Esophagus muscularis mucosa (tissue), 4 donors: ENCODE measurements around the gene HPF1. TPM values are rescaled to one million over a fixed set of nuclear protein-coding genes. Genes with fewer than 3 reads are reported as not detected.

Experiments used
- DNase-seq: peaks from one replicate; pipeline ENCODE4 v3.0.0-alpha.2; 2017; ENCODE audit errors: extremely low spot score
- H3K27ac ChIP-seq, 4 donors: fragments of 200-600 bp; sonication (generic); replicated peaks in 1 of 4; 1 replicate in 3 of 4; 2 replicates in 1 of 4; pipeline ENCODE4 v1.5.1; 2016 to 2019; ENCODE audit warnings: mild to moderate bottlenecking in 1 of 4
- H3K27me3 ChIP-seq, 4 donors: fragments of 200-600 bp; sonication (generic); one replicate each; pipeline versions ENCODE4 v1.5.1 to v1.6.0; 2016 to 2019
- H3K36me3 ChIP-seq, 4 donors: fragments of 200-600 bp; sonication (generic); one replicate each; pipeline ENCODE4 v1.5.1; 2016 to 2019
- H3K4me1 ChIP-seq, 4 donors: fragments of 200-600 bp; sonication (generic); one replicate each; pipeline ENCODE4 v1.5.1; 2016 to 2019
- H3K4me3 ChIP-seq, 4 donors: fragments of 200-600 bp; sonication (generic); 1 replicate in 2 of 4; 2 replicates in 2 of 4; pipeline ENCODE4 v1.5.1; 2016 to 2019; ENCODE audit warnings: mild to moderate bottlenecking in 4 of 4, moderate library complexity in 1 of 4
- H3K9me3 ChIP-seq, 4 donors: fragments of 200-600 bp; sonication (generic); 1 replicate in 3 of 4; 2 replicates in 1 of 4; pipeline ENCODE4 v1.5.1; 2016 to 2019
- CTCF ChIP-seq, 3 experiments: fragments of 200-600 bp in 2 of 3; fragments of 450-650 bp in 1 of 3; sonication (generic) in 2 of 3; IDR thresholded peaks; one replicate each; pipeline ENCODE4 v1.5.1; 2017 to 2019; ENCODE audit warnings: antibody characterized with exemption in 3 of 3, mild to moderate bottlenecking in 2 of 3, moderate library complexity in 1 of 3
- EP300 ChIP-seq: sonication (generic); formaldehyde crosslinking; IDR thresholded peaks from one replicate; pipeline ENCODE4 v1.6.1; 2017; ENCODE audit warnings: antibody characterized with exemption
- POLR2A ChIP-seq: fragments of 450-650 bp; IDR thresholded peaks from one replicate; pipeline ENCODE4 v1.6.1; 2017; ENCODE audit warnings: antibody characterized with exemption, moderate library complexity, mild to moderate bottlenecking, low read depth
- POLR2AphosphoS5 ChIP-seq, 2 donors: sonication (generic); formaldehyde crosslinking; IDR thresholded peaks; one replicate each; pipeline ENCODE4 v1.6.1; 2017; ENCODE audit warnings: antibody characterized with exemption in 2 of 2
- WGBS: methylation state at CpG from one replicate; pipeline ENCODE4 v1.1.5; 2018; 5-methylcytosine and 5-hydroxymethylcytosine counted together
- intact Hi-C: fragments of 100-400 bp; cut with DNase I; formaldehyde crosslinking; loops from one replicate; pipeline ENCODE4 v1.15.1; 2023
- total RNA-seq, 4 donors: library from RNA; depleted of rRNA; stranded (reverse); fragments of >200 nt; gene quantifications; one replicate each; pipeline versions ENCODE4 v1.1.0 to v1.2.1, GENCODE V29; 2016

The HPF1 gene
- total RNA-seq, 4 donors from 2014 or later = 15.2 to 33.1 (median 17.7) TPM

DNA sequence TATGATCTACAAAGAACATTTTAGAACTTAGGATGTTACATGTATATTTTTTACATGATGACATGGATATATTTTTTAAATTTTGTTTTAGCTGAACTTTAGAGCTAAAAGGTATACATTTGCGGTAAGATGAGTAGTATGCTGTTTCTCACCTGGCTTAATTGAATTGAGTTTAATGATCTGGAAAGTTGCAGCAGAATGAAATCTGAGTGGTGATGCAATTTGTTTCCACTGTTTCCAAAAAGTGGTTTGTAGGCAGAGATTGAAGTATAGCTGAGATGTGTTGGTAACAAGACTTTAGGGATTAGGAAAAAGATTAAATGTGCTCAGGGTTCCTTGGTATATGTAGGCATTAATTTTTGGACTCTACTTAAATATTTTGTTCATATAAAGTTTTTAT, 68.1 kb downstream of the HPF1 start:
- Histone ChIP-seq H3K4me3 (no peak overlapping the region), H3K27me3 (no peaks in the 10 kb centered on the region), H3K27ac (no peak overlapping the region), H3K36me3 (peaks cover 0 to 36% (median 14%) of the 10 kb centered on the region in 4 donors), H3K4me1 (no peaks in the 10 kb centered on the region), H3K9me3 (no peaks in the 10 kb centered on the region)
- WGBS = 97% methylated on average over 1 of the region's 1 CpG
- TF ChIP-seq CTCF (IDR thresholded peaks at IDR 0.05) (no peak), POLR2A (no peak), EP300 (no peak), POLR2AphosphoS5 (IDR thresholded peaks at IDR 0.05) (no peak)
- DNase-seq = no peak
- intact Hi-C loops = no loop called here

- no peak for DNase-seq
- TF ChIP-seq CTCF (IDR thresholded peaks at IDR 0.05) (no peak), POLR2AphosphoS5 (IDR thresholded peaks at IDR 0.05) (no peak), EP300 (no peak), POLR2A (no peak)
- 90% methylated on average over 4 of the region's 4 CpGs for WGBS
- H3K9me3 ChIP-seq = no peaks in the 10 kb centered on the region
- intact Hi-C loops = no loop called here
- peaks cover 4 to 27% (median 15%) of the 10 kb centered on the region in 4 donors for H3K36me3 ChIP-seq
- no peaks in the 10 kb centered on the region for H3K4me1 ChIP-seq
- H3K27me3 ChIP-seq = no peaks in the 10 kb centered on the region
- H3K4me3 ChIP-seq = no peak overlapping the region
- H3K27ac ChIP-seq = no peak overlapping the region
These were observed 75.2 kb downstream of the HPF1 start for GRCh38 chr4:169682372-169683047.

Other genes starting within 250 kb of the HPF1 start
- gene NEK1, start 145.4 kb downstream of the HPF1 start, total RNA-seq = 10 to 100 TPM; 10.2 to 15.8 (median 12.9) TPM
- gene CLCN3, start 137.4 kb downstream of the HPF1 start, total RNA-seq = 10 to 100 TPM; 11.2 to 17.7 (median 14.9) TPM